Measurements from ENCODE around the gene PCIF1. TPM values are rescaled to one million over a fixed set of nuclear protein-coding genes. Genes with fewer than 3 reads are reported as not detected.
A peak's percentile ranks its signal among the peaks of the same experiment; 100 is the strongest.

The PCIF1 gene
- total and polyA plus RNA-seq, 2 experiments from 2014 or later = 11.8 to 26.0 TPM

GRCh38 chr20:45921337-45922189 lies 12.9 kb upstream of the PCIF1 start:
- no peaks in the 10 kb centered on the region for H3K27me3 ChIP-seq
- no peak overlapping the region for H2AFZ ChIP-seq
- no peak for TF ChIP-seq EZH2 (IDR thresholded peaks at IDR 0.05; ENCODE audit: borderline replicate concordance)
- no peak for TF ChIP-seq EZH2phosphoT487 (IDR thresholded peaks at IDR 0.05; ENCODE audit: low read depth, severe bottlenecking, unreplicated experiment)
- no peak for TF ChIP-seq CTCF (IDR thresholded peaks at IDR 0.05; ENCODE audit: poor library complexity)
- no peak for DNase-seq (ENCODE audit: low spot score)
- no peaks in the 10 kb centered on the region for H4K20me1 ChIP-seq (ENCODE audit: insufficient read depth, poor library complexity, severe bottlenecking)
- no peaks in the 10 kb centered on the region for H3K9me3 ChIP-seq (ENCODE audit: low read depth)
- no peaks in the 10 kb centered on the region for H3K36me3 ChIP-seq (replicated peaks; ENCODE audit: insufficient read depth, low read depth)
- no peak overlapping the region for H3K4me2 ChIP-seq
- no peaks in the 10 kb centered on the region for H3K9me2 ChIP-seq (replicated peaks; ENCODE audit: insufficient read depth)
- no peaks in the 10 kb centered on the region for H3K79me2 ChIP-seq
- no peak overlapping the region for H3K4me3 ChIP-seq
- 86% methylated on average over 11 of the region's 11 CpGs for WGBS (ENCODE audit: low lambda C conversion rate, missing lambda C conversion rate)
- H3K4me1 ChIP-seq (ENCODE audit: insufficient read depth) = peaks cover 22% of the 10 kb centered on the region
- peak overlapping the region; percentile 58 for H3K27ac ChIP-seq

- DNase-seq (ENCODE audit: low spot score) = peak; percentile 76
- Histone ChIP-seq H3K4me3 (no peak overlapping the region), H4K20me1 (ENCODE audit: insufficient read depth, poor library complexity, severe bottlenecking) (no peaks in the 10 kb centered on the region), H3K4me2 (peak overlapping the region; percentile 47), H3K27ac (peak overlapping the region; percentile 85), H3K36me3 (replicated peaks; ENCODE audit: insufficient read depth, low read depth) (no peaks in the 10 kb centered on the region), H3K4me1 (ENCODE audit: insufficient read depth) (peaks cover 27% of the 10 kb centered on the region), H3K9me3 (ENCODE audit: low read depth) (no peaks in the 10 kb centered on the region), H3K79me2 (no peaks in the 10 kb centered on the region), H3K9me2 (replicated peaks; ENCODE audit: insufficient read depth) (no peaks in the 10 kb centered on the region), H3K27me3 (no peaks in the 10 kb centered on the region), H2AFZ (peak overlapping the region; percentile 1)
- 64% methylated on average over 21 of the region's 21 CpGs for WGBS (ENCODE audit: low lambda C conversion rate, missing lambda C conversion rate)
- TF ChIP-seq EZH2phosphoT487 (IDR thresholded peaks at IDR 0.05; ENCODE audit: low read depth, severe bottlenecking, unreplicated experiment) (no peak), EZH2 (IDR thresholded peaks at IDR 0.05; ENCODE audit: borderline replicate concordance) (no peak), CTCF (IDR thresholded peaks at IDR 0.05; ENCODE audit: poor library complexity) (no peak)
Observed at GRCh38 chr20:45924391-45925261, 9.9 kb upstream of the PCIF1 start.

- Histone ChIP-seq H3K36me3 (replicated peaks; ENCODE audit: insufficient read depth, low read depth) (no peaks in the 10 kb centered on the region), H2AFZ (no peak overlapping the region), H4K20me1 (ENCODE audit: insufficient read depth, poor library complexity, severe bottlenecking) (no peaks in the 10 kb centered on the region), H3K9me2 (replicated peaks; ENCODE audit: insufficient read depth) (no peaks in the 10 kb centered on the region), H3K79me2 (no peaks in the 10 kb centered on the region), H3K4me2 (no peak overlapping the region), H3K4me3 (no peak overlapping the region), H3K27me3 (no peaks in the 10 kb centered on the region), H3K4me1 (ENCODE audit: insufficient read depth) (peaks cover 27% of the 10 kb centered on the region), H3K27ac (peak overlapping the region; percentile 72), H3K9me3 (ENCODE audit: low read depth) (no peaks in the 10 kb centered on the region)
- 72% methylated on average over 9 of the region's 9 CpGs for WGBS (ENCODE audit: low lambda C conversion rate, missing lambda C conversion rate)
- TF ChIP-seq EZH2 (IDR thresholded peaks at IDR 0.05; ENCODE audit: borderline replicate concordance) (no peak), CTCF (IDR thresholded peaks at IDR 0.05; ENCODE audit: poor library complexity) (no peak), EZH2phosphoT487 (IDR thresholded peaks at IDR 0.05; ENCODE audit: low read depth, severe bottlenecking, unreplicated experiment) (no peak)
- no peak for DNase-seq (ENCODE audit: low spot score)
Observed at GRCh38 chr20:45925821-45926506, 8.5 kb upstream of the PCIF1 start.
